IPS DF 4.7 (cell line): ENCODE measurements around the gene ARHGAP45.

Experiments used
- DNase-seq: peaks from one replicate; pipeline ENCODE4 v3.0.0-alpha.2; 2013; ENCODE audit warnings: low spot score; ENCODE audit errors: extremely low read depth

ARHGAP45 gene

DNA sequence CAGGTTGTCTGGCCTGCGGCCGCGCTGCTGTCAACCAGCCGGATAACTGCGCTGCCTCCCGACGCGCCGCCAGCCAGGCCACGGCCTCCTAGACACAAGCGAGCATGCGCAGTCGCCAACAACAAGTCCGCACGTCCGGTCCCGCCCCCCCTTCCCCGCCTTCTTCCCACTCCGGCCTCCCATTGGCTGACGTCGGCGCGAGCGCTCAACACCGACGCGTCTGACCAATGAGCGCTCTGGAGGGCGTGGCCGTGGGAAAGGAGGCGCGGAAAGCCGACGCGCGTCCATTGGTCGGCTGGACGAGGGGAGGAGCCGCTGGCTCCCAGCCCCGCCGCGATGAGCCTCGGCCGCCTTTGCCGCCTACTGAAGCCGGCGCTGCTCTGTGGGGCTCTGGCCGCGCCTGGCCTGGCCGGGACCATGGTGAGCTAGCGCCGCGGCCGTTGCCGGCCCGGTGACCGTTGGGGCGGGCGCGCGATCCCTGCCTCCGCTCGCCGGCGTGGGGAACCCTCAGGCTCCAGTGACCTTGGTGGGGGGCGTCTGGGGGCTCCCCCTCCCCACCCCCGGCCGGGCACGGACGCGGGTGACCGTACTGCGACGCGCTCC is 36.8 kb downstream of the ARHGAP45 start, which contains the start of gene GPX4:
Gene GPX4 (plus strand): TSS at position 287 of the 603 bp plus-strand sequence. CDS start 50 bp downstream, at position 337.
- no peak for DNase-seq

DNA sequence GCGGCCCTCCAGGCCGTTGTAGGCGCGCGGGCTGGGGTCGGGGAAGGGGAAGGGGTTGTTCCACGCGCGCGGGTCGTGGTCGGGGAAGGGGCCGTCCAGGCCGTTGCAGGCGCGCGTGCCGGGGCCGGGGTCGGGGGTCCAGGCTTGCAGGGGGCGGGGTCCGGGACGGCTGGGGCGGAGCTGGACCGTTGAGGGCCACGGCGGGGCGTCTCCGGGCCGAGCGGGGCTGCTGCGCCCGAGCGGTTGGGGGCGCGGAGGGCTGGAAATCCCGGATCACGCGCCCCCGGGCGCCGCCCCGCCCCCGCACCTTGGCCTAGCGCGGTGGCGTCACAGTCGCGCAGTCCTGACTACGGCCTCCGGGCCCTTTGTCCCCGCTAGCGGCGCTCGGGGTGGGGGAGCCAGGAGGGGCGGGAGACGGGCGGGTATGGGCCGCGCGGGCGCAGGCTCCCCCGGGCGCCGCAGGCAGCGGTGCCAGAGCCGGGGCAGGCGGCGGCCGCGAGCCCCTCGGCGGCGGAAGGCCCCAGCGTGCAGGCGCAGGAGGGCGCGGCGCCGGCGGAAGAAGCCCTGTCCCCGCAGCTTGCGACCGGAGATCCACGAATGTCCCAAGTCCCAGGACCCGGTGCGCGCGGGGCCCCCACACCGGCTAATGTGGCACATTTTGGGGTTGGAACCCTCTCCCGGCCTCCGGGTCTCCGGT is 37.5 kb downstream of the ARHGAP45 start:
- no peak for DNase-seq

DNA sequence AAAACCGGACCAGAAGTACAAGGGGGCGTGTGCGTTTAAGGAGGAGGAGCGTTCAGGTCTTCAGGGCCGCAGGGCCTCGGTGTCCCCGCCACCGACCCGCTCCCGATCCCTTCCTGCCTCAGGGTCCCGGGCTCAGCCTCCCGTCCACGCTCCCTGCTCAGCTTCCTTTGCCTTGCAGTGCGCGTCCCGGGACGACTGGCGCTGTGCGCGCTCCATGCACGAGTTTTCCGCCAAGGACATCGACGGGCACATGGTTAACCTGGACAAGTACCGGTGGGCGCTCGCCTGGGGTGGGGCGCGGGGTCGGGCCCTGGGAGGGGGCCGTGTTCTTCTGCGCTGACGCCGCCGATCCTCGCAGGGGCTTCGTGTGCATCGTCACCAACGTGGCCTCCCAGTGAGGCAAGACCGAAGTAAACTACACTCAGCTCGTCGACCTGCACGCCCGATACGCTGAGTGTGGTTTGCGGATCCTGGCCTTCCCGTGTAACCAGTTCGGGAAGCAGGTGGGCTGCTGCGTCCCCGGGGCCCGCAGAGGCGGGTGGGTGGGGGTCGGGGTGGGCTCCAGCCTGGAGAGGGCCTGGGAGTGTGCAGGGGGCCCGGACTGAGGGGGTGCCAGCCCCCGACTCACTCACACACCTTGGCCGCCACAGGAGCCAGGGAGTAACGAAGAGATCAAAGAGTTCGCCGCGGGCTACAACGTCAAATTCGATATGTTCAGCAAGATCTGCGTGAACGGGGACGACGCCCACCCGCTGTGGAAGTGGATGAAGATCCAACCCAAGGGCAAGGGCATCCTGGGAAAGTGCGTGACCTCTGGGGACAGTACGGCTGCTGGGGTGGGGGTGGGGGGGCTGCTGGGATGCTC is 38.3 kb downstream of the ARHGAP45 start:
- DNase-seq, result no peak

DNA sequence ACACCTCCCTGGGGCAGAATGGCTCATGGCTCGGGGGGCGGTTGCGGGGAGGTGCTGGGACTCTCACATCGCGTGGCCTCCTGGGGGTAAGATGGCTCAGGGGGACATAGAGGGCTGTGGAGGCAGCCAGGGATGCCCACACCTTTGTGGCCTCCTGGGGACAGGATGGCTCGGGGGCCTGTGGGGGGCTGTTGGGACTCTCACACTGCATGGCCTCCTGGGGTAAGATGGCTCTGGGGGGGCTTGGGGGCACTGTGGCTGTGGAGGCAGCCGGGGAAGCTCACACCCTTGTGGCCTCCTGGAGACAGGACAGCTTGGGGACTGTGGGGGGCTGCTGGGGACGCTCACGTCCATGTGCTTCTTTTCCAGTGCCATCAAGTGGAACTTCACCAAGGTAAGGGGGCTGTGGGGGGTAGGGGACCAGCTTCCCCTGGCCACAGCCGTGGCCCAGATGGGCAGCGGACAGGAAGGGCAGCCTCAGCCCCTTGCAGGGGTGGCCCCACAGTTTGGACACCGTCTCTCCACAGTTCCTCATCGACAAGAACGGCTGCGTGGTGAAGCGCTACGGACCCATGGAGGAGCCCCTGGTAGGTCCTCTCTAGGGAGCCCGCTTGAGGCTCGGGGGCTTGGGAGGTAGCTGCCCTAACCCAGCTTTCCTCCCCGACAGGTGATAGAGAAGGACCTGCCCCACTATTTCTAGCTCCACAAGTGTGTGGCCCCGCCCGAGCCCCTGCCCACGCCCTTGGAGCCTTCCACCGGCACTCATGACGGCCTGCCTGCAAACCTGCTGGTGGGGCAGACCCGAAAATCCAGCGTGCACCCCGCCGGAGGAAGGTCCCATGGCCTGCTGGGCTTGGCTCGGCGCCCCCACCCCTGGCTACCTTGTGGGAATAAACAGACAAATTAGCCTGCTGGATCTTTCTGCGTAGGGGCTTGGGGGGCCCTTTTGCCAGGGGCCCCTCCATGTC is 39.2 kb downstream of the ARHGAP45 start:
- DNase-seq, result no peak

DNA sequence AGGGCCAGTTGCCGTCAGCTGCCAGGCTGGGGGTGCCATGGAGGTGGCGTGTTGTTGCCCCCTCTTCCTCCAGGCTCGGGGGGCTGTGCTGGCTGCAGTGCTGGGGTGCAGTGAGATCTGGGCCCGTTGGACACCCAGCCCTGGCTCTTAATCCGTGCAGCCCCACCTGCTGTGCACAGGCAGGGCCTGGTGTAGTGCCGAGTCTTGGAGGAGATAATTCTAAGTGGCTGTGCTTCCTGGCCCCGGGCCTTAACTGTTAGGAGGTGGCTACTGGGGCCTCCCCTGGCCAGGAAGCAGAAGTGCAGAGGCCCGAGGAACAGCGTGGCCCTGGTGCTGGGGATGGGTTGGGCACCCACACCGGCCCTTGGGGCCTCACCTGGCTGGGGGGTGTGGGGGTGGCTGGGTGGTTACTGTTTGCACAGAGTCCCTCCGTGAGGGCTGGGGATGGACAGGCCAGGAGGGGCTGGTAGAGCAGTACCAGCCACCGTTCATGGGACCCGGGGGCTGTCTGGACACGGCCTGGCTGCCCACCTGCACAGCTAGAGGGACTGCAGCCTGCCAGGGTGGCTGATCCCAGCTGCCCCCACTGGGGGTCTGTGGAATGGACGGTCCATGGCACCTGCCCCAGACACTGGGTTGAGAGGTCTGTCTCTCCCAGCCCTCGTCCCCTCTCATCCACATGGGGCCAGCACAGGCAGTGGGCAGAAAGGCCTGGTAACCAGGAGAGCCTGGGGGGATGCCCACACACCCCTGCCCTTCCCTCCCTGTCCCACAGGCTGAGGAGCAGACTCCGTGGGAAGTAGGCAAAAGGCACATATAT is 40.1 kb downstream of the ARHGAP45 start:
- DNase-seq, result no peak

DNA sequence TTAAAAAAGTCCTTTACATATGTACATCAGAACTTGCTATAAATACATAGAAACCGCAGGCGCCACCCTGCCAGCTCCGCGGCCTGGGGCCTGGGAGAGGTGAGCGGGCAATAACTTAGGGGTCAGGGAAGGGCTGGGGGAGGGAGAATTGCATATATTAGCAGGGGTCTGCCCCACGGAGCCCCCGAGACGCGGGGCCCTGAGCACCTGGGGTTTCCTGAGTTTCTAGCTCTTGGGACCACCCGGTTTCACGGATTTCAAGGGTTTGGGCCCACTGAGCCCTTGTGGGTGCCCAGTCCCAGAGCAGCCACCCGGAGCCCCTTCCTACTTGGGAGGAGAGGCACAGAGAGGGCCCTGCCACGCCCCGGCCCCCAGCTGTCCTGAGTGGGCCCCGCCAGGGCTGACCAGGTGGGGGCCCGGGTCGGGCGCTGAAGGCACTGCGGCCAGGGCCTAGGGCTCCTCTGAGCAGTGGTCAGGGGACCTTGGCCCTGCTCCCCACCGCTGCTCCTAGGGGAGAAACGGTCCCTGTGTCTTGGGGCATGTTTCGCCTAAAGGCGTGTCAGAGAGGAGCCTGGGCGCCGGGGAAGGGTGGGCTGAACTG is 40.8 kb downstream of the ARHGAP45 start:
- DNase-seq, result no peak

DNA sequence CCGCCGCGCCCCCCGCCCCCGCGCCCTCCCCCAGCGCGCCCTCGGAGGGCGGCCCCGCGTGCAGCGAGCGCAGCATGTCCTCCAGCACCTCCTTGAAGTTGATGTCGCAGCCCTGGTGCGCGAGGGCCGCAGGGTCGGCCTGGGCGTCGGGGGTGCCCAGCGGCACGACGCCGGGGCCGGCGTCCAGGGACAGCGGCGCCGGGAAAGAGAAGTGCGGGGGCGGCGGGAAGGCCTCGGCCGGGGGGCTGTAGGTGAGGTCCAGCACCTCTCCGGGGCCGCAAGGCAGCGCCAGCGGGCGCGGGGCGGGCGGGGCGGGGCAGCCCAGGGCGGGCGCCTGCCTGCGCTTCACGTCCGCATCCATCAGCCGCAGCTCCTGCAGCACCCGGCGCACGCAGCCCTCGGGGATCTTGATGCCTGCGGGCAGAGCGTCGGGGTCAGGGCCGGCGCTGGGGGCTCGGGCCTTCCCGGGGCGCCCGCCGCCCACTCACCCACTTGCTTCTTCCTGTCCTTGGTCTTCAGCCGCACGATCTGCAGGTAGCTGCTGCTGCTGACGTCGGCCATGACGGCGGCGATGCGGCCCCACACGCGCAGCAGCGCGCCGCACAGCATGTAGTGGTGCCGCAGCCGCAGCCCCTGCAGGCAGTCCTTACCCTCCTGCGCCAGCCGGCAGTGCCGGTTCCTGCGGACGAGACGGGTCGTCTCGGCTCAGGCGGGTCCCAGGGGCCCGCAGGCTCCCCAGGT is 41.5 kb downstream of the ARHGAP45 start:
- no peak for DNase-seq

DNA sequence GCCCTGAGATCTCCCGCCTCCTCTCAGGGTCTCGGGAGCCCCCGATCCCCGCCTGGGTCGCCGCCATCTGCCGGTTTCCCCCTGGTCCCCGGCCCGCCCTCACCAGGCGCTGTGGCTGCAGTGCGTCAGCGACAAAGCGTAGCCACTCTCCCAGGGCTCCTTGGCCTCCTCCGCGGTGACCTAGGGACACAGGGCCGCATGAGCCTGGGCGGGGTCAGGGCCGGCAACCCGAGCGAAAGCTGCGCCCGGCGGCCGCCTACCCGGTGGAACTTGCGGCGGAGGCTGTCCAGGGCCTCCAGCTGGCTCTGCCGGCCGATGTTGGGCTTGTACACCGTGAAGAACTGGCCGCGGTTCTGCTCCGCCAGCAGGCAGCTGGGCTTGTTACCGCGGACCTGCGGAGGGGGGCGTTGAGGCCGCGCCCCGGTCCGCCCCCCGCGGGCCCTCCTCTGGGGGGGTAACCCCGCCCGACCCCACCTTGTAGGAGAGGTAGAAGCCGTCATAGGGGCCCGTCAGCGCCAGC is 42.1 kb downstream of the ARHGAP45 start:
- DNase-seq, result no peak

DNA sequence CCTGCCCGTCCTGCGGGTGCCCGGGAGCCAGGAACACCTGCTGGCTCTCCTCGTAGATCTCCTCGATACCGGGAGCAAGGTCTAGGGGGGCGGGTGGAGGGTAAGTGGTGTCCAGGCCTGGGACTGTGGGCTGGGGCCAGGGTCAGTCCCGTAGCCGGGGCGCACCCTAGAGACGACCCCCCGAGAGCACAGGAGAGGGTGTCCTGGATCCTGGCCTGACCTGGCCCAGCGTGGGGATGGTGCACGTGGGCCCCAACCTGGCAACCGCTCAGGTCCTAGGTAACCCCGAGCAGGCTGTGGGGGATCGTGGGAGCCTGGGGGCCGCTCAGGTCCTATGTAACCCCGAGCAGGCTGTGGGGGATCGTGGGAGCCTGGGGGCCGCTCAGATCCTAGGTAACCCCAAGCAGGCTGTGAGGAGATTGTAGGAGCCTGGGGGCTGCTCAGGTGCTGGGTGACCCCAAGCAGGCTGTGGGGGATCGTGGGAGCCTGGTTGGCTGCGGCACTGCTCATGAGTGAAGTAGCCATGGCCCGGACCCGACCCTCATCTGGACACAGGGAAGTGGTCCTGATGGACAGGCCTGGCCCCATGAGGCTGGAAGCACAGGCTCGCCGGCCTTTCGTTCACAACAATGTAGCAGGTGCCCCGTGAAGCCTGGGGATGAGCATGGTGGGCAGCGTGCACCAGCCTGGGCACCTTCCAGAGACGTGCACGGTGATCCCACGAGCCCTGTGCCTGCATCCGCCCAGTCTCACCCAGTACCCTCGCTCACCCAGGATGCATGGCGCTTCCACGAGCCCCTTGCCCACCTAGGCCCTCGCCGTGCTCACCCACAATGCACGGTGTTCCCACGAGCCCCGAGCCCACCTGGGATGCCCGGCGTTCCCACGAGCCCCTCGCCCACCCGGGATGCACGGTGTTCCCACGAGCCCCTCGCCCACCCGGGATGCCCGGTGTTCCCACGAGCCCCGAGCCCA is 43.0 kb downstream of the ARHGAP45 start:
- DNase-seq, result no peak

DNA sequence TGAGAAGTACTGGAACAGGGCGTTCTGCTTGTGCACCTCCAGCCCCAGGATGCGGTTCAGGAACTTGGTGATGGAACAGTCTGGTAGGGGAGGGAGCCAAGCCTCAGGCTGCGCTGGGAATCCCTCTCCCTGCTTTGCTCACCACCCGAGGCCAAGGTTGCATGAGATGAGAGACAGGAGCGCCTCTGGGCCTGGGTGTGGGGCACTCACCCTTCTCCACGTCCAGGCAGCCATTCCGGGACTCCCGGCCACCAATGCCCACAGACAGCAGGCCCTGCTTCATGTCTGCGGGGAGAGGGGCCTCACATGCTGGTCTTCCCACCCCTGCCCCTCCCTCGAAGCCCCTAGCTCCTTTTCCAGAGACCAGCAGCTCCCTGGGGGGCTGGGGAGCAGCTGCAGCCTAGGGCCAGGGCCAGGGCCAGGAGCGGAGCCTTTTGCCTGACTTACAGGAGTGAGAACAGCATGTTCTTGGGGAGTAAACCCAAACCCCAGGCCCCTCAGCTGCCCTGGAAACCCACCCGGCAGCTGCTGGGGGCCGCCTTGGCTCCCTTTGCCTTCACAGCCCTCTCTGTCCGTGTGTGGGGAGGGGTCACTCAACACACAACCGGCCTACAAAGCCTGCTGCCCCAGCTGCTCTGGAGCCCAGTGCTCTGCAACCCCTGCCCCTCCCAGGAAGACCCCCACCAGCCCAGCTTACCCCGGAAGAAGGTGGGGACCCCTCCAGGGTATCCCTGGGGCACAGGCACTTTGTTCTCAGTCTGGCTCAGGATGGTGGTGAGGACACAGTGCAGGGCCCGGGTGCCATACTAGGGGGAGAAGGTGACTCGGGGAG is 44.1 kb downstream of the ARHGAP45 start:
- DNase-seq, result no peak

DNA sequence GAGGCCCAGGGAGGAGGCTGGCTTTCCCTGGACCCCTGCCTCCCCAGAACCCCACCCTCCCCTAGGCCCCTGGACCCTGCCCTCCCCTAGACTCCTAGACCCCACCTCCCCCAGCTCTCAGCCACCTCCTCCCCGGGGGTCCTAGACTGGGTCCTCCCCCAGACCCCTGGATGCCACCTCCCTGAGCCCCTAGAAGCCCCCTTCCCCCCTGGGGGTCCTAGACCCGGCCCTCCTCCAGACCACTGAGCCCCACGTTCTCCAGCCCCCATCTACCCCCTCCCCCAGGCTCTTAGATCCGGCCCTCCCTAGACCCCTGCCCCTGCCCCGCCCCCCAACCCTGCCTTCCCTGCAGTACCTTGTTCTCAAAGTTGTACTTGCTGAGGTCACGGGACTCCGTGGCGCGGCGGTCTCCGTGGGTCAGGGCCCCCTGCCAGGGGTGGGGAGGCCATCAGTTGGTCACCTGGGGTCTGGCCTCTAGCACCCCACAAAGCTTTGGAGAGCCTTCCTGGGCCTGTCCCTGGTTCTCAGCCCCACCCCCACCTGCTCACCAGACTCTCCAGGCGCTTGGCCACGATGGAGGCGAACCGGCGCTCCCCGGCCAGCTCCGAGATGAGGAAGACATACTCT is 44.8 kb downstream of the ARHGAP45 start:
- DNase-seq, result no peak

DNA sequence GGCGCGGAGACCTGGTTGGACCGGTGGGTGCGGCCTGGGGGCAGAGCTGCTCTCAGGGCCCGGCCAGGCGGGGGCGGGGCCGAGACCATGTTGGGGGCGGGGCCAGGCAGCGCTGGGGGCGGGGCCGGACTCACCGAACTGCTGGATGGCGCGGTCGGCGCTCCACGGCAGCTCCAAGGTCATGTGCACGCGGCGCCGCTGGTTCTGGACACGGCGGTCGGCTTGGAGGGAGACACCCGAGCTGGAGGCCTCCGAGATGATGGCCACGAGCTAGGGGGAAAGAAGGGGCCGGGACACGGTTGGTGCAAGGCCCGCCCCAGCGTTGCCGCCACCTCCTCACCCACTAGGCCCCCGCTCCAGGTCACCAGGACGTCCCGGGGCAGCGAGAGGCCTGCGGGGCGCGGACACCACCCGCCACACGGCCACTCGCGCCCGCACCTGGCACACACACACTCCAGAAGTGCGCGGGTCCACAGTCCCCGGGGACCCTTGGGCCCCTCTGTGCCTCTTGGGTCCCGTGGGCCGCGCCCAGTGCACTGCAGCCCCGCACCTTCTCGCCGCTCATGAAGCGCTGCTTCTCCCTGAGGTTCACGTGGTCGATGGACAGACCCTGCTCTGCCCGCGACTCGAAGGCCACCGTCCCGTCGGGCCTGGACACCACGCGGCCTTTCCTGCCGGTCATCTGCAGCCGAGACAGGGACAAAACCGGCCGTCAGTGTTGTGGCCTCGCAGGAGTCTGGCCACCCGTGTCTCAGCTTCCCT is 45.5 kb downstream of the ARHGAP45 start:
- no peak for DNase-seq

DNA sequence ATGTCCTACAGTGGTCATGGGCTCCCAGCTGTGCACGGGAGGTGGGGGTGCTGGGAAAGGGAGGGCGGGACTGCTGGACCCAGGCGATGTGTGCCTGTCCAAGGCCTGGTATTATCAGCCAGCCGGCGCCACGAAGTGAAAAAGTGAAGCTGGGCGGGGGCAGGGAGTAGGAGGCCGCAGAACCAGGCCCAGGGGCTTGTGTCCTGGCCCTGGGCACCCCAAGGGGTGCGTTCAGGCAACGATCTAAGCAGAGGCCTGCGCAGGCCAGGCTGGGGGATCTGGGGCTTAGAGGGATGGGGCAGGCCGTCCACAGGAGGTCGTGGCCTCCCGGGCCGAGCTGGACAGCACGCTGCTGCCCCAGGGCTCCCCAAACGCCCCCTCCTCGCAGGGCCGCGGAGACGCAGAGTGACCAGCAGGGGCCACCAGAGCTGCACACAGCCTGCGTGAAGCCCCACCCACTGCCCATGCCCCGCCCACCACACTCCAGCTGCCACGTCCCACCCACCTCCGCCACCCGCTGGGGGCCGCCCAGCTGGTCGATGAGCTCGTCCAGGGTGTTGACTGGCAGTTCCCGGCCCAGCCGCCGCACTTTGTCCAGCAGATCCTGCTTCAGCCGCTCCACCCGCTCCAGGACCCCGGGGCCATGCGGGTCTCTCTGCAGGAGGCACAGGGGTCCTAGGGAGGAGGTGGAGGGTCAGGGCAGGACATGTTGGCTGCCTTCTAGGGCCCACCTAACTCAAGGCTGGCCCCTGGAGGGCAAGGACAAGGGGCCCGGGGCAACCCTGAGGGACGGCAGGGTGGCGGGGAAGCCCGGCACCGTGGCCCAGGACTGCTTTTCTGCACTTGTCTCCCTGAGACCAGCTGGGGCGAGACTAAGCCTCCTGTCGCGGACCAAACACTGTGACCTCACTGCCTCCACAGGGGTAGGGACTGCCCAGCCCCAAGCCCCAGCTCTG is 46.3 kb downstream of the ARHGAP45 start:
- no peak for DNase-seq

DNA sequence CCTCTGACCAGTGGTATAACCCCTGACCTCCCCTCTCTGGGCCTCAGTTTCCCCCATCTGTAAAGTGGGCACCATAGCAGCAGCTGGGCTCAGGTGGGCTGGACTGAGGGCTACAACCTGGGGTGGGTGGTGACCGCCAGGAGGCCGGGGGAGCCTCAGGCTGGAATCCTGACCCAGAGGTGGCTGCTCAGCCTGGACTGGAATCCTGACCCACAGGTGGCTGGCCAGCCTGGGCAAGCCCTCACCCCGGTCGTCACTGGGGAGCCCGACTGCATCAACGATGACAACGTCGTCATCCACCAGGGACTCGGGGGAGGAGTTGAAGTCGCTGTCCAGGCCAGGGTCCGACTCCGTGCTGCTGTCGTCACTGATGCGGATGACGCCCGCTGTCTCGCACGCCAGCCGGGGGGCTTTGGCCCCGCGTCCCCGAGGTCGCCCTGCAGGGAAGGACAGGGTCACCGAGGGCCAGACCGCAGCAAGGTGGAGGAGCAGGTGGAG is 47.1 kb downstream of the ARHGAP45 start:
- DNase-seq, result no peak
